COLO668 (cell line): ENCODE measurements around the gene CASP10.
"Not testable (repeated sequence)": the region's sequence is repeated elsewhere in the genome, so short reads cannot be mapped to it uniquely, and the experiment has no call there.

ENCODE experiments used
- DNase-seq: peaks from one replicate; lab custom pipeline; 2025; ENCODE audit not compliant: unreplicated experiment; lab: John Stamatoyannopoulos, UW

CASP10 gene, protein sequence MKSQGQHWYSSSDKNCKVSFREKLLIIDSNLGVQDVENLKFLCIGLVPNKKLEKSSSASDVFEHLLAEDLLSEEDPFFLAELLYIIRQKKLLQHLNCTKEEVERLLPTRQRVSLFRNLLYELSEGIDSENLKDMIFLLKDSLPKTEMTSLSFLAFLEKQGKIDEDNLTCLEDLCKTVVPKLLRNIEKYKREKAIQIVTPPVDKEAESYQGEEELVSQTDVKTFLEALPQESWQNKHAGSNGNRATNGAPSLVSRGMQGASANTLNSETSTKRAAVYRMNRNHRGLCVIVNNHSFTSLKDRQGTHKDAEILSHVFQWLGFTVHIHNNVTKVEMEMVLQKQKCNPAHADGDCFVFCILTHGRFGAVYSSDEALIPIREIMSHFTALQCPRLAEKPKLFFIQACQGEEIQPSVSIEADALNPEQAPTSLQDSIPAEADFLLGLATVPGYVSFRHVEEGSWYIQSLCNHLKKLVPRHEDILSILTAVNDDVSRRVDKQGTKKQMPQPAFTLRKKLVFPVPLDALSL

GRCh38 chr2:201182650-201183364 is at the start of gene CASP10:
Gene CASP10 (plus strand): TSS chr2:201183141. CDS start chr2:201185778, 2,637 bp downstream.
- no peak for DNase-seq

- no peak for DNase-seq
Measured at GRCh38 chr2:201135386-201135785, 47.6 kb upstream of the CASP10 start.

- DNase-seq = no peak
Measured at GRCh38 chr2:201136889-201137321, 46.0 kb upstream of the CASP10 start.

GRCh38 chr2:201137505-201138400 is 45.2 kb upstream of the CASP10 start:
- no peak for DNase-seq

GRCh38 chr2:201138401-201138970 is 44.5 kb upstream of the CASP10 start:
- DNase-seq = no peak

- DNase-seq = not testable (repeated sequence)
Measured at GRCh38 chr2:201138986-201139781, 43.8 kb upstream of the CASP10 start.

DNA sequence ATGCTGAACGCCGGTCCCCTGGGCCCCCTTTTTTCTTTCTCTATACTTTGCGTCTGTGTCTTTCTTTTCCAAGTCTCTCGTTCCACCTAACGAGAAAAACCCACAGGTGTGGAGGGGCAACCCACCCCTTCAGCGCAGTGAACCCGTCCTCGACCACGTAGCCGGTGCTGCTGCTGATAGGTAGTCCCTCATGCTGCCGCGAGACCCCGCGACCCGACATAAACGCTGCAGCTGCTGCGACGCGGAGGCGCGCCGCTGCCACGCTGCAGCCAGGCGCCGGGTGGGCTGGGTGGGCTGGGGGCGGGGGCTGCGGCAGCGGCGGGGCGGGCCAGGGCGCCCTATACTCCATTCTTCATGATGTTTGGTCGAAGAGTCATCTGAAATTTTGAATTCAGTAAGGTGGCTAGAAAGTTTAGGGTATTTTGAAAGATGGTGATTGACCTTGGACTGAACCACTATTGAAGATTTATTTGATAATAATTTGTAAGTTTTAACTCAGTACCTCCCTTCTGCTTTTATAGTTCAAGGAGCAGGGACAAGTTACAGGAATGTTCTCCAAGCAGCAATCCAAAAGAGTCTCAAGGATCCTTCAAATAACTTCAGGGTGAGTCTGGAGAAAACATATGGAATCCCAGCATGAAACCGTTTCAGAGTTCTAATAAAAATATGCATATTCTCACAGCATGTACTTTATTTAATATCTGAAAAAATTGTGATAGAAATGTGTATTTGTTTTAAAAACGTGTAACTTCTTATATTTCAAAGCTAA is 42.9 kb upstream of the CASP10 start:
- DNase-seq = no peak

DNA sequence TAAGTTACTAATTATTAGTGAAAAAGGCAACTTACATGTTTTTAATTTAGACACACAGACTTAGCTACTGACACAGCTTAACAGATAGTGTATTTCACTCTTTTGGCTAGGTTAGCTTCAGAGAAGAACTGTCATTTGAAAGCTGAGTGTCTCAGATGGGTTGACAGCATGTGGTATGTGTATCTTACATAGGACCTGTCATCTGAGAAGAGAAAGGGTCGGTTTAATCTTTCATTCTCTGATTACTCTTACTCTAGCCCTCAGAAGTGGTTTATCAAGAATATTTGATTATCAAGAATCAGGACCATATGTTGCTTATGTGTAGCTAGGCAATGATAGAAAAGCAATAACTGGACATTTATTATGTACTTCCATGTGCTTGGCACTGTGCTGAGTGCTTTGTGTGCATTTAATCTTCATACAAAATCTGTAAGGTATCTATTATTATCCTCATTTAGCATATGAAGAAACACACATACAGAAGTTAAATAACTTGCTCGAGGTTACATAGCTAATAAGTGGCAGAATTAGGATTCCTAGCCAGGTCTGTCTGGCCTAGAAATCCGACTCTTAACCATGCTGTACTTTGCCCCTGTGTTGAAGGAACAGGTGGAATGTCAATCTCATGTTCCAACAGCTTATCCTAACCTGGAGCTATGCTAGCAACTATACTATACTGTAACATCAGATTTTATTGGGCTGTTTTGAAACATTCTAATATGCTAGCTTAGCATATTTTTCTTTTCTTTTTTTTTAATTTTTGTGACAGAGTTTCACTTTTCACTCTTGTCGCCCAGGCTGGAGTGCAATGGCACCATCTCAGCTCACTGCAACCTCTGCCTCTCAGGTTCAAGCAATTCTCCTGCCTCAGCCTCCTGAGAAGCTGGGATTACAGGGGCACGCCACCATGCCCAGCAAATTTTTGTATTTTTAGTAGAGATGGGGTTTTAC is 38.6 kb upstream of the CASP10 start:
- DNase-seq = no peak

- no peak for DNase-seq
Measured at GRCh38 chr2:201148434-201148990, 34.4 kb upstream of the CASP10 start.

GRCh38 chr2:201149064-201149820 is 33.7 kb upstream of the CASP10 start:
- no peak for DNase-seq

GRCh38 chr2:201149821-201150165 is 33.1 kb upstream of the CASP10 start:
- not testable (repeated sequence) for DNase-seq

DNA sequence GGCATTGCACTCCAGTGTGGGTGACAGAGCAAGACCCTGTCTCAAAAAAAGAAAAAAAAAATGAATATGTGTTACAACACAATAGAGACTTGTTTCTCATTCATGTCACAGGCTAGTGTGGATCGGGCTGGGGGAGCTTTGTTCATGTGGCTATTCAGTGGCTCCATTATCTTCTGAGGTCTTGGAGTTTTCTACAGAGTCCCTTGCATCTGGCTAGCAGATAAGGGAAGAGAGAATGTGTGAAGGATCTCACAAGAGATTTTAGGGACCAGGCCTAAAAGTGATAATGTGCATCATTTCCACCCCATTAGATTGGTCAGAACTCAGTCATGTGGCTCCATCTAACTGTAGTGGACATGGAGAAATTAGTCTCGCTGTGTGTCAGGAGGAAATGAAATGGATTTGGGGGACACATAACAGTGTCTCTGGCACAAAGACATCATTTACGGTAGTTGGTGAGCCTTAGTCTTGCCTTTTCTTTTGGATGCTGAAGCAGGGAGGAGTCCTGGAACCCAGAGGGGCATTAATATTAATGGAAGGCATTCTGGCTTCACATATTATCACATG is 32.4 kb upstream of the CASP10 start:
- no peak for DNase-seq

- DNase-seq = no peak
Measured at GRCh38 chr2:201151127-201151981, 31.6 kb upstream of the CASP10 start.

DNA sequence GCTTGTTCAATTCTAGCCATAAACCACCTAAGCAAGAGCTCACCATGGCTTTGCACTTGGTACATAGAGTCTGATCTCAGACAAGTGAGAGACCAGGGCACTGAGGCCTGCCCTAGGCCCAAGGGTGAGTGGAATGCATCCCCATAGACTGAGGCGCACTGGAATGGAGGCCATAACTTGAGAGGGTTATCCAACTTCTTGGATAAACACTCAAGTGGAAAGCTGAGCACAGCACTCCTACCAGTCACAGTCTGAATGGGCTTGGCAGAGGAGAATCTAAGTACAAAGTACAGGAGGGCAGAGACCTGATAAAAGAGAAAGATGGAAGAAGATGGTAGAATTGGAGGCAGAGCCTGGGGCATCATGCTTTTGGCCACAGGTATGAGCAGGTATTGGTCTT is 30.4 kb upstream of the CASP10 start:
- DNase-seq = no peak

GRCh38 chr2:201152999-201153815 is 29.7 kb upstream of the CASP10 start:
- DNase-seq = no peak
